SK-N-SH (cell line): Measurements from ENCODE around the gene CDO1.

Experiments
- NFIC ChIP-seq: IDR thresholded peaks from 2 replicates; pipeline ENCODE4 v1.4.0; 2012; ENCODE audit warnings: borderline replicate concordance
- YY1 ChIP-seq: IDR thresholded peaks from 2 replicates; pipeline ENCODE4 v1.4.0; 2012; ENCODE audit warnings: low read depth, mild to moderate bottlenecking
- TF ChIP-seq, protein P1 (sequence below): IDR thresholded peaks from 2 replicates; pipeline ENCODE4 v1.4.0; 2012; ENCODE audit warnings: low read depth

DNA sequence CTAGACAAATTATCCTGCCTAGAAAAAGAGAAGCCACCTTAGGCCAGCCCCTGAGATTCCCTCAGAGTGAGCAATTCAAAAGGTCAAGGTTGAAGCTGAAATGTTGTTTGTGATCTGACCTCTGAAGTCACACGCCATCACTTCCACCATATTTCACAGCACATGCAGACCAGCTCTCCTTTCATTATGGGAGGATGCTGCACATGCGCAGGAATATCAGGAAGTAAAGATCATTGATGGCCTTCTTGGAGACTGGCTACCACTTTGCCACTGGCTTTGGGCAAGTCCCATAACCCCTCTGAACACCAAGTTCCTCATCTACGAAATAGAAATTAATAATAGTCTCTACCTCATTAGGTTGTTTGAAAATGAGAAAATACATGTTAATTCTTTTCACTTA, 39.5 kb downstream of the CDO1 start:
- TF ChIP-seq, protein P1, sequence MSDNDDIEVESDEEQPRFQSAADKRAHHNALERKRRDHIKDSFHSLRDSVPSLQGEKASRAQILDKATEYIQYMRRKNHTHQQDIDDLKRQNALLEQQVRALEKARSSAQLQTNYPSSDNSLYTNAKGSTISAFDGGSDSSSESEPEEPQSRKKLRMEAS: no peak
- no peak for TF ChIP-seq NFIC
- TF ChIP-seq YY1: no peak
